Fibroblast of skin of right biceps (primary cell): ENCODE data around the gene TBCD.
A peak's percentile ranks its signal among the peaks of the same experiment; 100 is the strongest.

Experiments
- DNase-seq: peaks from one replicate; pipeline ENCODE4 v3.0.0-alpha.2; 2013

TBCD gene

DNA sequence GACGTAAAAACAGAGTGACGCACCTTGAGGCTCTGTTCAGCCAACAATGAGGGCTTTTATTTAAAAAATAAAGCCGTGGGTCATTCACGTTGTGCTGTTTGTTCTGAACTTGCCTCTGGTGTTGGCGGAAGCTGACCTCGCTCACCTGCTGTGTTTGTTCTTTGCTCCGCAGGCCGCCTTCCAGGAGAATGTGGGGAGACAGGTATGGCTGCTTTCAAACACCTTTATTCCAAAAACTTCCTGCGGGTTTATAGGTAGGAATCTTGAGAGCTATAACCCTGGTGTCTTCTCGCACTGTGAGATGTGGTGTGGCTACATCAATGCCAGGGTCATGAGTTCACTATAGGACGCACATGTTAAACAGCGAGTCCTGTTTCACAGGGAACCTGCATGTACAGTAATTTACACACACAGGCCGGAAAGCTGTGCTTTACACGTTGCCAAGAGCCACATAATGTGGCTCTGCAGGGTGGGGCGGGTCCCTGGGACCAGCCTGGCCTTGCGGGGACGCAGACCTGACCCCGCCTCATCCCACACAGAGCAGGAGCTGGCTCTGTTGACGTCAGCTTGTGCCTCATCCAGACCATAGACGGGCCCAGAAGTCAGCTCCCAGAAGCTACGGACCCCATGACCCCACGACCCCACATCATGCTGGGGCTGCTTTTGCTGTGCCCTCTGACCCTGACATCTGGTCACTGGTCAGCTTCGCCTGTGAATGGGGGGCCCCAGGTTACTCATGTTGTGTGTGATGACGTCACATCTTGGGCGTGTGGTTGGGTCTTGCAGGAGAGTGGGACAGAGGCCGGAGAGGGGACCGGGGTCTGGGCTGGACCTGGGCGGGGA, 137.9 kb downstream of the TBCD start:
- DNase-seq = no peak

DNA sequence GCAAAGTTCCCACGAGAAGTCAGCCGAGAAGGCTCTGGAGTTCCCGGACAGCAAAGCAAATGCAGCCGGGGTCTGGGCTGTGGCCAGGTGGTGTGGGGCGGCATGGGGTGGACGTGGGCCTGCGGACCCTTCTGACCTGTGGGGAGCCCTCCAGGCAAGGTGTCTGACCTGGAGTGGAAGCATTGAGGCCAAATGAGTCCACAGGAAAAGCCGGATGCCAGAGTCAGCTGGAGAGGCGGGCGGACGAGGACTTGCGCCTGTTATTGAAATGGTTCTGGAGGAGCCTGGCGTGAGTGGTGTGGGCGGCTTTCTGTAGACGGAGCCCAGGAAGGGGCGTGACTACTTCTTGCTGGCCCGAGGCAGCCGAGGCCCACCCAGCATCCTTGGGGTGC, 138.5 kb downstream of the TBCD start:
- no peak for DNase-seq

DNA sequence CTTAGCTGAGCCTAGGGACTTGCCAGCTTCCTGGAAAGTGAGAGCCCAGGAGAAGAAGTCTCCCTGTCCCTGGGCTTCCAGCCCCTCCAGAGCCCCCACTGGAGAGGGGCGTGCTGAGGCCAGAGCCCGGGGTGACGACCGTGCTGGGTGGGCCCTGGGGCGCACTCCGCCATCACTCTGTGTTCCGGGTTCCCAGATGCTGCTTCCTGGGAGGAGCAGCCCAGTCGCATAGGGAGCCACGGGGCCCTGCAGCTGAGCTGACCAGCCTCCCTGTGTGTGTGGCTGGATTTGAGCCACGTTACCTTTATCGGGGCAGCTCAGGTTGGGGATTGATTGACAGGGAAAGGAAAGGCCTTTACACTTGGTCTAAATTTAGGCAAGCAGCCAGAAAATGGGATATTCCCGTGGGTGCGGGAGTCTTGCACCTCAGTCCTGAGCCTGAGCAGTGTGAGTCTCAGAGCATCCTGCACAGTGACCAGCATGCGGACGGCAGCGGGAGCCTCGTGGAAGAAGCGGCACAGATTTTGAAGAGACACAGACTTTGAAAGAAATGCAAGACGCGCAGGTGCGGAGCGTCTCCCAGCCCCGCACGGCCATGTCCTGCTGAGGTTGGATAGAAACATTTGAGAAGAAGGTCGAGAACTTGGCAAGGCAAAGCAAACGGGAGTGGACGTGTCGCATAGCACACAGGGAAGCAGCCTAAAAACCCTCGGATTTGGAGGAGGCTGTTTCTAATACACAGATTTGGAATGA, 139.2 kb downstream of the TBCD start:
- no peak for DNase-seq

- DNase-seq = no peak
Observed at GRCh38 chr17:82891911-82892310, 140.0 kb downstream of the TBCD start.

GRCh38 chr17:82892899-82893565, 141.2 kb downstream of the TBCD start:
- DNase-seq = no peak

GRCh38 chr17:82893779-82894178, 141.9 kb downstream of the TBCD start:
- no peak for DNase-seq

- DNase-seq = no peak
Observed at GRCh38 chr17:82894389-82894788, 142.5 kb downstream of the TBCD start.

- DNase-seq = no peak
Observed at GRCh38 chr17:82895087-82895486, 143.2 kb downstream of the TBCD start.

DNA sequence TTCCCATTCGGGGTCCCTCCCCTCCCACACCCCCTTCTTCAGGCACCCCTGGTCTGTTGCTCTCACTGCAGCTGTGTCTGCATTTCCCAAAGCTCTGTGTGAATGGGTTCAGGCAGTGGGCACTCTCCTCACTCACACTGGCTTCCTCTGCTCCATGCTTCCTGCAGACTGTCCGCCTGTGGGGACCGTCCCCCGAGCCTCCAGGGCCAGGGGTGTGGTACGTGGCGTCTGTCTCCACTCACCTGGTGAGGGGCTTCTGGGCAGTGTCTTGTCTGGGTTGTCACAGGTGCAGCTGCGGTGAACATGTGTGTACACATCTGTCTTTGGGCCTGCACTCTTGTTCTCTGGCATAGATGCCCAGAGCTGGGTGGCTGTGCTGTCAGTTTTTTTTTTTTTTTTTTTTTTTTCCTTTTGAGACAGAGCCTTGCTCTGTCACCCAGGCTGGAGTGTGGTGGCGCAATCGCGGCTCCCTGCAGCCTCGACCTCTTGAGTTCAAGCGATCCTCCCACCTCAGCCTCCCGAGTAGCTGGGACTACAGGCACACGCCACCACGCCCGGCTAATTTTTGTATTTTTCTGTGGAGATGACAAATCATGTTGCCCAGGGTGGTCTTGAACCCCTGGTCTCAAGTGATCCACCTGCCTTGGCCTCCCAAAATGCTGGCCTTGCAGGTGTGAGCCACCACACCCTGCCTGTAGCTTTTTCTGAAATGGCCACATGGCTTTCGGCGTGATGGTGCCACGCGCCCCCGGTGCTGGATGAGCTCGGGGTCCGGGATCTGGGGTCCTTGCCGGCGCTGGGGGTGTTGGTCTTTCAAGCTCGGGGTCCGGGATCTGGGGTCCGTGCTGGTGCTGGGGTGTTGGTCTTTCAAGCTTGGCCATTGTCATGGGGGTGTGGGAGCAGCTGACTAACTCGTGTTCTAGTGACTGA, 144.5 kb downstream of the TBCD start:
- DNase-seq = no peak

GRCh38 chr17:82897514-82898249, 145.8 kb downstream of the TBCD start:
- no peak for DNase-seq

DNA sequence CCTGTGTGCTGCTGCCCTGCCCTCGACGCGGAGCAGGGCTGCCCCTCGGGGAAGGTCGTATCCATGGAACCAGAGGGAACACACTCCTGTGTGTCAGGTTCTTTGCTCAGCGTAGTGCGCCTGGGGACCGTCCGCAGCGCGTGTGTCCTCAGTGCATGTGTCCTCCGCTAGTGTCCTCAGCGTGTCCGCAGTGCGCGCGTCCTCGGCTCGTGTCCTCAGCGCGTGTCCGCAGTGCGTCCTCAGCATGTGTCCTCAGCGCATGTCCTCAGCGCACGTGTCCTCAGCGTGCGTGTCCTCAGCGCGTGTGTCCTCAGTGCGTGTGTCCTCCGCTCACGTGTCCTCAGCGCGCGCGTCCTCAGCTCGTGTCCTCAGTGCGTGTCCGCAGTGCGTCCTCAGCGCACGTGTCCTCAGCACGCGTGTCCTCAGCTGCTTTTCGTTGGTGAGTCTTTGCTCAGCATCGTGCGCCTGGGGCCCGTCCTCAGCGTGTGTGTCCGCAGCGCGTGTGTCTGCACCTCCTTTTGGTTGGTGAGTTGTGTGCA, 147.2 kb downstream of the TBCD start:
- no peak for DNase-seq

GRCh38 chr17:82899941-82900340, 148.1 kb downstream of the TBCD start:
- no peak for DNase-seq

DNA sequence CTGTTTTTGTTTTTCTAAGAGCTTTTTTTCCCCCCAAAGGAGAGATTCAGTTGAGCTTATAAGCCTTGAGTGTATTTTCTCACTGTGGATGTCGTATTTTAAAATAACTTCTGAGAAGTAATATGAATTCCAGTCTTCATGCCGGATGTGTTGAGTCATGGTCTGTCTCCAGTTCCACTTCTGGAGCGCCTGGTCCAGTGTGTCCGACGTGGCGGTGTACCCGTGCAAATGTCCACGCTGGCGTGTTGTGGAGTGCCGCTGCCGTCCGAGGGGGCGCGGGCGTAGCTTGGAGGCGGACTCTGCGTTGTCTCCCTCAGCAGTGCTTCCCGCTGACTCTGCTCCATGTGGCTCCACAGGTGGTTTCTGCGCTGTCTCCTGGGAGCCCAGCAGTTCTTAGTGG, 148.9 kb downstream of the TBCD start:
- DNase-seq = peak; percentile 51

DNA sequence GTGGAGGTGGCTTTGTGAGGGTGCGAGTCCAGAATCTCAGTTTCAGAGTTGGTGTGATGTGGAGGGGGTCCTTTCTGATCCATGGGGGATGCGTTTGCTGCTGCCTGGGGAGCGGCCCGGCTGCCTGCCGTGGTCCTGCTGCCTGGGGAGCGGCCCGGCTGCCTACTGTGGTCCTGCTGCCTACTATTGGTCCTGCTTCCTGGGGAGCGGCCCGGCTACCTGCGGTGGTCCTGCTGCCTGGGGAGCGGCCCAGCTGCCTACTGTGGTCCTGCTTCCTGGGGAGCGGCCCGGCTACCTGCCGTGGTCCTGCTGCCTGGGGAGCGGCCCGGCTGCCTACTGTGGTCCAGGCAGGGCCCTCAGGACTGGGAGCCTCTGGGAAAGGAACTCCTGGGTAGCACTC, 149.5 kb downstream of the TBCD start:
- DNase-seq = no peak

- DNase-seq = no peak
Observed at GRCh38 chr17:82901856-82902255, 150.0 kb downstream of the TBCD start.

GRCh38 chr17:82902972-82903874, 151.4 kb downstream of the TBCD start:
- no peak for DNase-seq

- DNase-seq = no peak
Observed at GRCh38 chr17:82905130-82905529, 153.3 kb downstream of the TBCD start.

DNA sequence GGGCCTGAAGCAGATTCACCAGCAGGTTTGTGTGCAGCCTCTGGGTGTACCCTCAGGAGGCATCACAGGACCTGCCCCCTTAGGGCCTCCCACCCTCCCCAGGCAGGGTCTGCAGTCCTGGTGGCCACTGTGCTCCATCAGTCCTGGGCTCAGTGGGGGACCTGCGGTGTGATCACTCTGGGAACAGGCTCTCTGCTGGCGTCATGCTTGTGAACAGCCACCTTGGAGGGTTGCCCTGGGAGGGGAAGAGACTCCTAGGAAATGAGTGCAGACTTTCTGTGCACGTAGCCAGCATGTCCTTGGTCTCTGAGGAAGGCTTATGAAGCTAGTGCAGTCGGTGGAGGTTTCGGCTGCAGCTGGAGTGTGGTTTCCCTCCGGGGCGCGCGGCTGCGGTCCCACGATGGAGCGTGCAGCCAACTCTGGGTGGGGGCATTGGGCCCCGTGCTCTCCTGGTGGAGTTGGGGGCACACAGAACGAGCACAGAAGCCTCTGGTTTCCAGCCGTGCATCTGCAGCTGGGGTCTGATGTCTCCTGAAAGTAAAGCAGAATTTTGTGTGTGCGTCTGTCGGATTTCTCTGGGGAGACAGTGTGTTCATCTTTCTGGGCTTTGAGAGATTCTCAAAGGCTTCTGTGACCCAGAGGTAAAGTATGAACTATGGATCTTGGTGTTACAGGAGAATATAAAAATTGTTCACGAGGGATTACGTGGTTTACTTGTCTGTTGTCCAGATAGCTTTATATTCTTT, 156.1 kb downstream of the TBCD start:
- no peak for DNase-seq

- DNase-seq = no peak
Observed at GRCh38 chr17:82908543-82909160, 156.8 kb downstream of the TBCD start.
